GM12878 (cell line): Measurements from ENCODE around the gene NOTCH3.

Source experiments
- CBX3 ChIP-seq: fragments of 200-600 bp; sonication (generic); IDR thresholded peaks from 2 replicates; pipeline ENCODE4 v1.6.1; 2016; ENCODE audit warnings: low read depth, borderline replicate concordance
- FOXK2 ChIP-seq: fragments of 450-650 bp; IDR thresholded peaks from 2 replicates; pipeline ENCODE4 v1.6.1; 2017; ENCODE audit warnings: mild to moderate bottlenecking, moderate library complexity
- NR2C2 ChIP-seq: IDR thresholded peaks from 2 replicates; pipeline ENCODE4 v1.6.1; 2011; ENCODE audit warnings: borderline replicate concordance, low read depth; ENCODE audit not compliant: control insufficient read depth, insufficient read length
- POLR2A ChIP-seq: IDR thresholded peaks from 2 replicates; pipeline ENCODE4 v1.6.1; 2011; ENCODE audit warnings: low read depth, mild to moderate bottlenecking, low read length
- SP1 ChIP-seq: IDR thresholded peaks from one replicate; pipeline ENCODE4 v1.6.1; 2011; ENCODE audit warnings: low read depth, low read length
- STAT1 ChIP-seq: fragments of 450-650 bp; conservative IDR thresholded peaks from 2 replicates; pipeline ENCODE4 v1.6.1; 2014; ENCODE audit warnings: antibody characterized with exemption, mild to moderate bottlenecking
- TF ChIP-seq, protein P1 (sequence below), 3 experiments: IDR thresholded peaks in 2 of 3; conservative IDR thresholded peaks in 1 of 3; 2 replicates each; pipeline ENCODE4 v1.5.1; 2011; ENCODE audit warnings: low read depth in 3 of 3, low read length in 3 of 3, mild to moderate bottlenecking in 3 of 3, control low read depth in 2 of 3, moderate library complexity in 2 of 3, inconsistent platforms in 1 of 3, mixed read lengths in 1 of 3; ENCODE audit not compliant: control insufficient read depth in 2 of 3, insufficient read depth in 1 of 3; ENCODE audit errors: extremely low read depth in 1 of 3

DNA sequence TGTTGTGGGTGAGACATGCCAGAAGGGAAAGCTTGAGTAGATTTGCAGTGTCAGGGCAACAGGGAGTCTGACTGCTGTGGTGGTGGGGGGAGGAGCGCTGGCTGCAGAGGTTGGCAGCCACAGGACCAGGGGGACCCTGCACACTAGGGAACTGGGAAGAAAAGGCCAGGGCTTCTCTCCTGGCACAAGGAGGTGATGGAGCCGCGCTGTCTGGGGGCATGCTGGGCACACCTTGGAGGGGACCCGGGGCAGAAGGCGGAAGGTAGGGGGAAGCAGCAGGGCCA, 45.3 kb upstream of the NOTCH3 start:
- TF ChIP-seq SP1 (no peak), FOXK2 (no peak), POLR2A (no peak), STAT1 (no peak), NR2C2 (no peak), CBX3 (no peak)
- TF ChIP-seq, protein P1, sequence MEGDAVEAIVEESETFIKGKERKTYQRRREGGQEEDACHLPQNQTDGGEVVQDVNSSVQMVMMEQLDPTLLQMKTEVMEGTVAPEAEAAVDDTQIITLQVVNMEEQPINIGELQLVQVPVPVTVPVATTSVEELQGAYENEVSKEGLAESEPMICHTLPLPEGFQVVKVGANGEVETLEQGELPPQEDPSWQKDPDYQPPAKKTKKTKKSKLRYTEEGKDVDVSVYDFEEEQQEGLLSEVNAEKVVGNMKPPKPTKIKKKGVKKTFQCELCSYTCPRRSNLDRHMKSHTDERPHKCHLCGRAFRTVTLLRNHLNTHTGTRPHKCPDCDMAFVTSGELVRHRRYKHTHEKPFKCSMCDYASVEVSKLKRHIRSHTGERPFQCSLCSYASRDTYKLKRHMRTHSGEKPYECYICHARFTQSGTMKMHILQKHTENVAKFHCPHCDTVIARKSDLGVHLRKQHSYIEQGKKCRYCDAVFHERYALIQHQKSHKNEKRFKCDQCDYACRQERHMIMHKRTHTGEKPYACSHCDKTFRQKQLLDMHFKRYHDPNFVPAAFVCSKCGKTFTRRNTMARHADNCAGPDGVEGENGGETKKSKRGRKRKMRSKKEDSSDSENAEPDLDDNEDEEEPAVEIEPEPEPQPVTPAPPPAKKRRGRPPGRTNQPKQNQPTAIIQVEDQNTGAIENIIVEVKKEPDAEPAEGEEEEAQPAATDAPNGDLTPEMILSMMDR (IDR thresholded peaks at IDR 0.05 in 2 of 3, conservative IDR thresholded peaks at IDR 0.05 in 1 of 3; ENCODE audit: control insufficient read depth in 2 of 3, extremely low read depth in 1 of 3, insufficient read depth in 1 of 3, low read depth in 3 of 3, low read length in 3 of 3), result no peak
